Right renal cortex interstitium (tissue), 3 donors: ENCODE results near the gene CFAP77. TPM values are rescaled to one million over a fixed set of nuclear protein-coding genes. Genes with fewer than 3 reads are reported as not detected.

Experiments
- DNase-seq, 3 donors: peaks; one replicate each; pipeline ENCODE4 v3.0.0-alpha.2; 2013; ENCODE audit warnings: low read depth in 3 of 3, low spot score in 2 of 3
- polyA plus RNA-seq, 3 donors: library from polyadenylated mRNA; unstranded; fragments of 120-200 nt; gene quantifications; one replicate each; pipeline ENCODE4 v1.2.1, GENCODE V29; 2013; ENCODE audit not compliant: insufficient read length in 3 of 3

CFAP77 gene
- polyA plus RNA-seq, 3 donors: 0.64 to 0.94 (median 0.91) TPM

DNA sequence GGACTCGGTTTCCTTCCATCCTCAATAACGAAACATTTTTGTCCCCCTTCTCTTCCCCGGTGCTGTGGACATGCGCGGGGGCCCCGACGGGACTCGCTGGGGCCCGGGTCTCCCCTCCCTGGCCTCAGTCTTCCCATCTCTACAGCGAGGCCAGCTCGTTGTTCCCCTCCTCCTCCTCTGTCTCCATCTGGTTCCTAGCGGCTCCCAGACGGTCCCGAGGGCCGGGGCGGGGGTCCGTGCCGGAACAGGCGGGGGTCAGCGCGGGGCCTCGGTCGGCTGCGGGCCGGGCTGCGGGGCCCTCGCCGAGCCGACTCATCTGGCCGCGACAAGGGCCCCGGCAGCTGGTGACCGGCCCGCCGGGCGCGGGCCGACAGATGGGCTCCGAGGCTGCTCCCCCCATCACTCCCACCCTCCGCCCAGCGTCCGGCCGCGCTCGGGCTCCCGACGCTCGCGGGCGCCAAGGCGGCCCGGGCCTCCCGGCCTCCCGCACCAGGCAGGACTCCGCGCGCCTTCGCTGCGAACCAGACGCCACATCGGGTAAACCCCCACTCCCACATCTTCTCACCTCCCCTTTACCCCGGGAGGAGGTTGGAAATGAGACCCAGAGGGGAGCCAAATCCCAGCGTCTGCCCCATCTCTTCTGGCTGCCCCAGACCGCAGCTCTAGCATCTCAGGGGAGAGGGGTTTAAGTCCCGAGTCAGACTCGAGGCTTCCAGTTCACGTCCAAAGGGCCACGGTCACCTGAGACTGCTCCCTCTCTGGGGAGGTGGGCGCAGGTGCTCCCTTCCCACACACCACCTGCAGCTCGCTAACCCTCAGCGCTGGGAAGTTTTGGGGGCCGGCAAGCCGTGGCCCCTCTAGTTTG is 180.5 kb downstream of the CFAP77 start:
- no peak for DNase-seq

DNA sequence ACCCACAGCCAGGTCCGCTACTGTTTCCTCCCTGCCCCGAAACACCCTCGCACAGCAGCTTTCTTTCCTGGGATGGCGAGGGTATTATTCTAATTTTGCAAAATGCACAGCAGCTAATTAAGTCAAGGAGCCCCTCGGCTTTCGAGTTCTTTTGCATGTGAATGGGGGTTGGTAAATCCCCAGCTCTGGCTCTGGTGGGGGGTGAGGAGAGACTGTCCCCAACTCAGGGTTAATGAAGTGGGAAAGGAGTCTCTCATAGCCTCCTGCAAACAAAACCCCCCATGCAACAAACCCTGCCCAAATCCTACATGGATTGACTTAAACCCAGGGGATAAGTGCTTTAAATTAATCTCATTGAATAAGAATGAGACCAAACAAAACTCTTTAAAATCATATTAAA is 181.2 kb downstream of the CFAP77 start:
- DNase-seq: no peak

DNA sequence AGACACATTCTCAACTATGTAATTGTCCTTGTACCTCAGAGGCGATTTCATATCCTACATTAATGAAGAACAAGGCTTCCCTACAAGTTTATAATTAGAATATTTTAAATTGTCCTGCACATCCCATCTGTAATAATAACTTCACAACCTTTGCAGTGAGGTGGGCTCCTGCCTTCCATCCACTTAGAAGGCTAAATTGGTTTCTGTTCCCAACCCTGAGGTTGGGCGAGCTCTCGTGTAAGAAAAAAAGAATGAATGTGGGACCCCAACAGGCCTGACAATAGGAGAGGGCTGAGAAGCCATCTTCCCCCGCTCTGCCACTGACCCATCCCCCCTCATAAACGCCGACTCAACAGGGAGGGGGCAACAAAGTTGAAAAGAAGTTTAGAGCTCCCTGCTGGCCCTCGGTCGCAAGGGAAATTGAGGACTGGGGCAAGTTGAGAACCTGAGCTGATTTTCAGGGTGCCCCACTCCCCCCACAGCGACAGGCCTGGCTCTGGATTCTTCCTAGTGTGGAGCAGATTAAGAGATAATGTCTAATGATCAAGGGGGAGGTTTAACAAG is 181.8 kb downstream of the CFAP77 start:
- no peak for DNase-seq

DNA sequence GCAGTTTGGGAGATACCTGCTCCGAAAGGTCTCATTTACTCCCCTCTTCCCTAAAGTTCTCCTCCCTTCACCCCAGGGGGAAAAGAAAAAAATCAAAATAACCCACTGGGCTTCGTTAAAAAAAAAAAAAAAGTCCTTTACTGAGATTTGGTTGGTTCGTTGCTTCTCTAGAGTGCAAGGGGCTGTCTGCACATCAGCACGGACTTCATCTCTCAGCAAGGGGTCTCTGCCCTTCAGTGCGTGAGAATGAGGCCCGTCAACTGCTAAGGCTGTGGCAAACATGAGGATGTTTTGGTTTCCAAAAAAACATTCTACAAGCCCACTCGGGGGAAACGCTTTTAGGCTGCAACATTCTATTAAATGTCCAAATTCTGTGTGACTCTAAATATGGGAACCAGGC is 182.4 kb downstream of the CFAP77 start:
- DNase-seq: no peak

DNA sequence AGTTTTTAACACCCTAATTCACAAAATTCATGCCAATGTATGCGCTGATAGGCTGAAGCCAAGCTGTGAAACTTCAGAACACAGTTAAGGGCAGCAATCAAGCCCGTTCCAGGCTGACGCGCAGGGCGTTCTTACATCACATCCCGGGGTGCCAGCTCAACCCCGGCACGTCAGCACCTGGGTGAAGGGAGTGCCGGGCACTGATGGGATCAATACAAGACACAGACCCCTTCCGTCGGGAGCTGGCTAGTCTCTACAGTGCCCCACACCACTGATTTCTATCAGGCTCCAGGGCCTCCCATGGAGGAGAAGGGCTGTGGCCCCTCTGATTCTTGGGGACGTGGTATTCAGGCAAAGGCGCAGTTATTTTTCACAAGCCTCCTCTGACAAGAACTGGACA is 184.4 kb downstream of the CFAP77 start:
- no peak for DNase-seq

DNA sequence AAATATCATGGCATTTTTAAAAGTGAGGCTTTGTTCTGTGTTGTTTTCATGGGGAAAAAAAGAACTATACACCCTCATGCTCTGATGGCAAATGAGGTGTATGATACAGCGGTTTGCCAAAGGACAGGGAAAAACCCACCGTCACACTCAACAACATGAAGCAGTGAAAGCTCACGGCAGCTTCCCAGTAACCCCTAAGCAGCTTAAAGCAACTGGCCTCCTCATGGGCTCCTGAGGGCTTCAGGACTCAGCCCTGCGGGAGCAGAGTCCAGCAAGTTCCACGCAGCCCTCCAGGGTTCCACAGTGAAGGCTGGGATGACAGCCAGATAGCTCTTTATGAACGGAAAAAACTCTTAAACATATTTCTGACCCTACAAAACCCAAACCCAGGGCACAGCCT is 185.3 kb downstream of the CFAP77 start:
- DNase-seq: no peak

DNA sequence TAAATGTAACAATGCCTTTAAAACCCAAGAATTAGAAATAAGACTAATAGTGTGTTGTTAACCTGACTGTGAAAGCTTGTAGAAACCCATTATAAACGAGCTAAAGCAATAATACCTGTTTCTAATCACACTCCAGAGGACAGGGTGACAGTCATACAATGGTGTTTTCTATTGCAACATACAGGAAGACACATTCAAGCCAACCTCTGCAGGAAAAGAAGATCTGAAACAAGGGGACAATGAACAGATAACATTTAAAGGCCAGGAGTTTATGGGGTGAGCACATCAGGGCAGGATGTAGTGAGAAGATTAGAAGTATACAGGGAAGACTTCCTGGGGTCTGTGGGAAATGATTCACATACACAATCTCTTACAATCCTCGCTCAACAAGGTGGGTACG is 186.2 kb downstream of the CFAP77 start:
- DNase-seq: no peak

DNA sequence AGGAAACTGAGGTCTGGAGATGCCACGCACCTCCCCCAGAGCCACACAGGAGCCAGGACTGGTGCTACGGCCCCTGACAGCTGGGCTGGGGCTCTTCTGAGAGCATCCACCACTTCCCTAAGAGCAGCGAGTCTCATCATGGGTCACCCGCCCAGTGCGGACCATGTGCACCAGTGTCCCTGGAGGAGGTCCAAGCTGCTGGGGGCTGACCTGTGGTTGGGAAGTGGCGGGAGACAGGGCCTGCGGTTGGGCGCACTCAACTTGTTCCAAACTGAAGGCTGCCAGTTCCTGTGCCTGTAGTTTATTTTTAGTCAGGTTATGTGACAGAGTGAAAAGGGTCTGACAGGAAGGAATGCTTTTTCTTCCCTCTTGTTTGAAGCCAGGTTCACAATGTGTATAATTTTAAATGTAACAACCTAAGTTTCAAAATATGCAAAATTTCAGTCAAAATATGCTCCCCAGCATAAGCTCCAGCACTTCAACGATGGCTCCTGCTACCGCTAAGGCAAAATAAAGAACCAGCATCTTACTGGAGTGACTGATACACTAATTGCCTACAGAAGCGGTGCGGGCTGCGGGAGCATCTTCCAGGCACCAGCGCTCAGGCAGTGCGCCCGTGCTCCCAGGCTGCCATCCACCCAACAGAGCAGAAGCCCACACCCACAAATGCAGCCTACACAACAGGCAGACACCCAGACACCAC is 187.2 kb downstream of the CFAP77 start:
- no peak for DNase-seq

DNA sequence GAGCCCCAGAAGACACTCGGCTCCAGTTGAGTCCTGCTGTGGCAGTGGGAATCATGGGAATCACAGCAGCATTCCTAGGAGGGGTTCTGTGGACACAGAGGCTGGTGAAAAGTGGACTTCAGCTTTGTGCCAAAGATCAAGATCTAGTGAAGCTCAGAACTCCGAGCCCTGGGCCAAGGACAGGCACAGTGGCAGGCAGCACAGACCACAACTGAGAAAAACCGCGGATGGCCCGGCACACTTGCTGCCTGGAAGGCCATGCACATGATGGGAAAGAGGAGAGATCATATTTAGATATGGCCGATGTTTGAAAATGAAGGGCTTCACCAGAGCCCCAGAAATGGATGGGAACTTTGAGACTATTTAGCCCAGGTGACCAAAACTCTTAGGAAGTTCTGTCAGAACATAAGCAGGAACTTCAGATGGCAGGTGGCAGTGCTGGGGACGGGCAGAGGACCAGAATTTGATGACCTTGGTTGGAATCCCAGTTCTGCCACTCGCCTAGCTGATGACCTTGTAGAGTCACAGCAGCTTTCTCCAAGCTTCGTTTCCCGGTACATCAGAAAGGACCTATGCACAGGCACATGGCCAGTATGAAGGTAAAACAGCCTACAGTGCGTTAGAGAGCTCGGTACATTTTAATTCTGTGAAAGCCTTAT is 190.4 kb downstream of the CFAP77 start:
- no peak for DNase-seq

DNA sequence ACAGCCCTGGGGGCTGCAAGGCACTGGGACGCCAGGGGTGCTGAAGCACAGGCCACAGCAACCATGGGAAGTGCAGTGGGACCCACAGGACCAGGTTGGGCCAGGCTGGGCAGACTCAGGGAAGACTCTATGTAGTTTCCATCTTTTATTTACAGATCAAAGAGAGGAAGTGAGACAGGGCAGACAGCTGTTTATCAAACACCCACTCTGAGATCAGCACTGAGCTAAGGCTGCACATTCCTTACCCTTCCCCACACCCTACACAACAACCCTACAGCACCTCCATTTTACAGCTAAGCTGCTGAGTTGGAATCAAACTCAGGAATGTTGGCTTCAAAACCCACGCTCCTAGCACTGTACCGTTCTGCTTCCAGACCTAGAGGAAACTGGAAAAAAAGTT is 192.2 kb downstream of the CFAP77 start:
- DNase-seq: no peak

DNA sequence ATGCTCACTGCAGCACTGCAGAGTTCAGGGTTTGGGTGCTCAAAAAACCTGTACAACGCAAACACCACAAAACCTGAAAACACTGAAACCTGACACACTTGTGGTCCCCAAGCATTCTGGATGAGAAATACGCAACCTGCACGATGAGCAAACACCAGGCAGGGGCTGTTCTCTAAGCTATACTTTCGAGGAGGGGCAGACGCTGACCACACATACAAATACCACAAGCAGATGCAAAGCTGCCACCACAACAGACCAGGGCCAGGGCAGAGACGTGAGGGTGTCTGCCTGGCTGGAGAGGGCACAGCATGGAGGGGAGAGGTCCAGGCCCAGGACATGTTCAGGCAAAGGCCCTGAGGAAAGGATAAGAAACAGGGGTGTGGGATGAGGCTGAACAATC is 195.4 kb downstream of the CFAP77 start:
- DNase-seq: no peak

DNA sequence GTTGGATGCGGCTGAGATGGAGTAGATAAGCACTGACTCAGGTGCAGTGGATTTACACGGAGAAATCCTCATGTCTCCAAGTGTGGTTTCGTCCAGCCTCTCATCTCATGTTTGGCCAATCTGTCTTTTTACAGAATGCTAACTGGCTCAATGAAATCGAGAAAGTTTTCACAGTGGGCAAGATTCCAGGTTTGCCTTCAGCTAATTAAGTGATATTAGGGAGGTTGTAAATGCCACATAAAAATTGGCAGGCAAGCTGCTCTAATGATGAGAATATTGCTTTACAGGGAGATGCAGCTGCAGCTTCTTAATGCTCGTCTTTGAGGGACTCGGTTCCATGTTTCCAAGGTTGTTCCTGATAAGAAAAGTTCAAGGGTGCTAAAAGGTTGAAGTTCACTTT is 196.1 kb downstream of the CFAP77 start:
- no peak for DNase-seq

DNA sequence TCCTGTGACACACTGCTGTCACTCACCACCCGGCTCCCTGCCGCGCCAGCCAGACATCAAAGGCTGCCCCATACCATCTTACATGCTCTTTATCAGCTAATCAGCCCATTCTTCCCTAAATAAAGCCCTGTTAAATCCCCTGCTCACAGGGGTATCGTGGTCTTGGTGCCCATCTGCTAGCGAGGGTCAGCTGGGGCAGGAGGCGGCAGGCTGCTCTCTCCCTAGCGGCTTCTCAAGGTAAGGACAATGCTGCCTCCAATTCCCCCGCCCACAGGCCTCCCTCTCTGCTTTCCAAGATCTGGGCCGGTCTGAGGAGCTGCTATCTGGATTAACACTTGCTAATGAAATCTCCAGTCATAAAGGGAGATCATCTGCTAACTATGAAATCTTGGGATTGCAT is 199.2 kb downstream of the CFAP77 start:
- no peak for DNase-seq

DNA sequence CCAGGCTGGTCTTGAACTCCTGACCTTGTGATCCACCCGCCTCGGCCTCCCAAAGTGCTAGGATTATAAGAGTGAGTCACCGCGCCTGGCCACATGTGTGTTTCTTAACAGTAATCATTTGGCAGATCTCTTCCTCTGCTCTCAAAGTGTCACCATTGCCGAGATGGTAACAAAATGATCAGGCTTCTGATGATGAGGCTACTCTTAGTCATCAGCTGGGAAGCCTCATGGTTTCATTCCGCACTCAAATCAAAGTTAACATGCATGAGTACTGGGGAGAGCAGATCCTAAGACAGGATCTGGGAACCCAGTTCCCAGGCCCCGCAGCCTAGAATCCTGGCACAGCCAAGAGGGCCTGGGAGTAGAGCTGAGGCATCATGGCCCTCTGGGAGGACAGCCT is 199.8 kb downstream of the CFAP77 start:
- no peak for DNase-seq

DNA sequence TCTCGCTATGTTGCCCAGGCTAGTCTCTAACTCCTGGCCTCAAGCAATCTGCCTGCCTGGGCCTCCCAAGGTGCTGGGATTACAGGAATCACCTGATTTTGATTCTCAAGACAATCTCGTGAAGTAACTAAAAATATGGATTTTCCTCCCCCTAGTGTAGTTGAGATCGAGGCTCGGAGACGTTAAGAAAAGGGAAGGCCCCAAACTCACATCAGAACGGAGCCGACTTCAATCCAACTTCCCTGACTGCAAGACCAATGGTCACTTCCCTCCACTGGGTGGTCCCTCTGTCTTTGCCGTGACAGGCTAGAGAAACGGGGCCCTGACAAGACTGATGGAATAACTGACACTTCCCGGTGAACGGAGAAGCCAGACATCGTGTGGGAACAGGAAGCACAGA is 200.7 kb downstream of the CFAP77 start:
- no peak for DNase-seq

DNA sequence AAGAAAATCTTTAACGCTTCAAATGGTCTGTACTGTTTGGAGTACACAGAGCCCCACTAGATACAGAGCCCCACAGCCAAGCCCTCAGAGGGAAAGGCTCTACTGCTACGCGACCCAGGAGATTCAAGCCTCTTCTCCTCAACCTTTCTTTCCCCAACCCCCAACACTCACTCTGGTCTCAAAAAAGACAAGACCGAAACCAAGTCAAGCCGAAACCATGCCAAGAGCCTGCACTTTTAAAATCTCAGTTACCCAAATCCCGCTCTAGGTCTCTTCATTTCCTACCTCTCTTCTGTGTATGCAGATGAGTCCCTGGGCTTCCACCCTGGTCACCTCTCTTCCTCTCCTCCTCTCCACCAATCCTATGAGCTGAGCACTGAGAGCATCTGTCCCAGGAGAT is 204.3 kb downstream of the CFAP77 start:
- DNase-seq: no peak

DNA sequence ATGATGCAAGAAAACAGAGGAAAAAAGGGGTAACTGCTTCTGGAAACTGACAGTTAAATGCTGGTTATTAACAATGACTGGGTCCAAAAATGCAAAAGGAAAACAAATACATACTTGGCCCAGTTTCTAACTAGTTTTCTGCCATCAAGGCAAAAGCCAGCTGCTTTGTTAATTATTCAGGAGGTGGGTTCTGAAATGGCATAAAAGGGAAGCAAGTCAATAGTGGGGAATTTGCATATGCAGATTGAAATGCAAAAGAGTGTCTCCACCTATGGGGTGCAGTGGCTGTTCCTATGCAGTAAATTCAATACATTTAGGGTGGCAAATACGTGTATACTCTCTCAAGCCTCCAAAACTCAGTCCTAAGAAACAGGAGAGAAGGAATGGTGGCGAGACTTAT is 205.8 kb downstream of the CFAP77 start:
- no peak for DNase-seq

DNA sequence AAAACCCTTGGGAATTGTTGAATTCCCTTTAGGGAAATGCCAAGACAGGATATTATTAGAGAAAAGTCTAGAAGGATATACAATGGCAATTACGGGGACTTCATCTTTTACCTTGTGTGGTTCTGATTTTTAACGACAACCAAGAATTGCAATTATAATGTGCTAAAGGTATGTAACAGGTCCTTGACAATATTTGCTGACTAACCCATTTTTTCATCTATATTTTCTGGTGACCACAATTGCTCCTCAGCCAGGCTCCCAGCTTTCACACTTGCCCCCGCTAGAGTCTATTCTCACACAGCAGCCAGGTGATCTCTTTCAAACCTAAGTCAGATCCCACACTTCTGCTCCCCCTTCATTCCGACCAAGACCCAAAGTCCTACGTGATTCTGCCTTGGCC is 206.7 kb downstream of the CFAP77 start:
- no peak for DNase-seq

DNA sequence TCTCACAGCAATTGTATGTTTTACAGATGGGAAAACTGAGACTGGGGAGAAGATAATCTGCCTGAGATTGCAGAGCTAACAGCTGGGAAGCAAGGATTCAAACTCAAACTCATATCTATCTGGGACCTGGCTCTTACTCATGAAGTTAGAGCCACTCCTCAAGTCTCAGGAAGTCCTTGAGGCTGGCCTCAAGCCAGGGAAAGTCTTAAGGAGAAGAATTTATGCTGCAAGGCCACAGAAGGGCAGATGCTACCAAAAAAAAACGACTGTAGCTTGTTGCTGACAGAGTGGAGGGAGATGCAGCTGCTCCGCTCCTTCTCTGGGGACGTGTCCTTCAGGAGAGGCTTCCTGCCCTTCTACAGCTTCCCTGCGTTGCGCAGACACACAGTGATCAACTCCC is 212.1 kb downstream of the CFAP77 start:
- peak in 1 of 3 donors; percentile 9 for DNase-seq
